Stromal cell of bone marrow (primary cell): Measurements from ENCODE around the gene MSTO1.
"Not testable (repeated sequence)": the region's sequence is repeated elsewhere in the genome, so short reads cannot be mapped to it uniquely, and the experiment has no call there.

Experiments used
- DNase-seq: peaks from one replicate; pipeline ENCODE4 v3.0.0-alpha.2; 2012; ENCODE audit warnings: low read depth

MSTO1 gene

DNA sequence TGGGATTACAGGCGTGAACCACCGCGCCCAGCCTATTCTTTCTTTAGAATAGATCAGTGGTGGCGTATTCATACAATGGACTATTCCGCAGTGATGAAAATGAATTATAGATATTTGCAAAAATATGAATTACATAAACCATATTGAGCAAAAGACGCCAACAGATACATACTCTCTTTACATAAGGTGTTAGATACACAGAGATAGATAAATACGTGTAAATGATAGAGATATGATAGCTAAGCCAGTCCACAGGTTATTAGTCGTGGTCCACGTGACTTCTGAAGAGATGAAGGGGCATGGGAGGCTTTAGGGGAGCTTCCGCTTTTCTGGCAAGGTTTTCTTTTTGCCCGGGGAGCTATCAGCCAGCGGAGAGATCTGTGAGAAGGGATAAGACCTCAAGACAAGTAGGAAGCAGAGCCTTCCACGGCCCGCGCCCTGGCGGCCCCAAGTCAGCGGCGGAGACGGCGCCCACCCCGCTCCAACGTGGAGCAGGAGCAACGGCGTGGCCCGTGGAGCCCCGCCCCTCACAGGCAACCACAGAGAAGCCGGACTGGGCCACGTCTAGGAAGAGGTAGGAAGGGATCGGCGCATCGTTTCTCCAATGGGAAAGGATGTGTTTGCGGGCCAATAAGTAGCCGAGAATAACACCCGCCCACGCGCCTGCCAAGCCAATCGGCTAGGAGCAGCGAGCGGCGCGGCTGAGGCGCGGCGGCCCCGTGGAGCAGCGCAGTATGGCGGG lies at the start of gene MSTO1:
Gene MSTO1, plus strand, starts transcription at position 704 of the 742 bp plus-strand sequence. Its CDS starts 31 bp downstream, at position 735.
- DNase-seq, result peak; percentile 96

DNA sequence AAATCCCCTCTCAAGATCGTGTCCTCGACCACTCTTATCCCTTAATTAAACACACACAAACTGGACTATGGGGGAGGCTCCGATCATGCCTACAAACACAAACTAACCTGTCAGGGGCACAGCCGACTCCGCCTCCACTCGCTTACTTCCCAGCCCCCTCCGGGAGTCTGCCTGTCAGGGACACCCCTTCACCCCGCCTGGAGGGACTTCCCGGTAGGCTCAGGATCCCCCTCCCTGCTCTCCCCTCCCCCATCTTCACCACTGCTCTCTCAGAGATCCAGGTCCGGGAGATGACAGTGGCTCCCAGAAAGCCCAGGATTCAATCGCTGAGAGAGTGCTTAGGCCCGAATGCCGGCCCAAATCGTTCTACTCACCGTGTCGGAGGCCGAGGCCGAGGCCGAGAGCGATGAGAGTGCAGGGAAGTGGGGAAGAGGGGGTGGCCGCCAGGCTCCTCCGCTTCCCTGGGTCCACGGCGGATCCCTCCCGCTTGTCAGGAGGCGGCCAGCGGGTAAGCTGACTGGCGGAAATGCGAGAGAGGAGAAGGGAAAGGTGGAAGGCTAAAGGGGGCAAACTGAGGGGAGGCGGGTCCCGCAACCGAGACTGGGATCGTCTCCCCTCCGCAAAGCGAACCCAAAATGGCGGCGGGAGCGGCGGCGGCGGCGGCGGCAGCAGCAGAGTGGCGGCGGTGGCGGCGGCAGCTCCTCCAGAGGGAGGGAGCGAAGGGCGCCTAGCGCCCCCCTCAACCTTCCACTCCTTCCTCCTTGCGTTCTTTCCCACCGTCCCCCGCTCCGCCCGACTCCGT lies 48.0 kb upstream of the MSTO1 start:
- DNase-seq, result peak; percentile 21

DNA sequence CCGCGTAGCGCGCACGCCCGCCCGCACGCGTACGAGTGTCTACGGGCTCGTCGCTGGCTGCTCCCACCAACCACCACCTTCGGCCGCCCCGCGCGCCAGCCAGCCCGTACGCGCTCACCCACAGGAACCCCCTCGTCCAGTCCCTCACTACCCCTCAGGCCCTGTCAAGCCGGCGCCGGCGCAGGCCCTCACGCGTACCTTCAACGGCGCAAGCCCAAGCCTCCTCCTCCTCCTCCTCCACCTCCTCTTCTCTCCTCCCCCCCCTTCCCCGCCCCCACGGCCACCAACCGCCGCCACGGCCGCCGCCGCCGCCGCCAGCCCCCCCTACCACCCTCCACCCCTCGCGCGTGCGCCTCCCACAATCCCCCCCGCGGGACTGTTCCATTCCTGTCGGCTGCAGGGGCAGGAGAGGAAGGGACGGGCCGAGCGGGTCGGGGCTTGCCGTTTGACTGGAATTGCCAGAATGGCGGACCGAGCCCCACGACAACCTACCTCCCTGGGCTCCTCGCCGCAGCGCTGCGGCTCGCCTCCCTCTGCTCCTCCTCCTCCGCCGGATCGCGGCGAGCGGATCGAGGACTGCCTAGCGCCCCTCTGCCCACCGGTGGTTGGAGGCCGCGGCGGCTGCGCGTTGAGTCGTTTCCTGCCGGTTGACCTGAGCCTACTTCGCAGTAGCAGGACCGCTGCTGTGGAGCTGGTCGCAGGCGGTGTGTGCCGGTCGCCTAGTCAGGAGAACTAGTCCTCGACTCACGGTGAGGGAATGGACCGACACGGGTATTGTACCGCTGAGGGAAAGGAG lies 47.2 kb upstream of the MSTO1 start, which contains the start of gene ASH1L:
Gene ASH1L, minus strand, starts transcription at position 223 of the 796 bp plus-strand sequence. CDS start 41,284 bp downstream, outside the sequence.
- peak; percentile 91 for DNase-seq

DNA sequence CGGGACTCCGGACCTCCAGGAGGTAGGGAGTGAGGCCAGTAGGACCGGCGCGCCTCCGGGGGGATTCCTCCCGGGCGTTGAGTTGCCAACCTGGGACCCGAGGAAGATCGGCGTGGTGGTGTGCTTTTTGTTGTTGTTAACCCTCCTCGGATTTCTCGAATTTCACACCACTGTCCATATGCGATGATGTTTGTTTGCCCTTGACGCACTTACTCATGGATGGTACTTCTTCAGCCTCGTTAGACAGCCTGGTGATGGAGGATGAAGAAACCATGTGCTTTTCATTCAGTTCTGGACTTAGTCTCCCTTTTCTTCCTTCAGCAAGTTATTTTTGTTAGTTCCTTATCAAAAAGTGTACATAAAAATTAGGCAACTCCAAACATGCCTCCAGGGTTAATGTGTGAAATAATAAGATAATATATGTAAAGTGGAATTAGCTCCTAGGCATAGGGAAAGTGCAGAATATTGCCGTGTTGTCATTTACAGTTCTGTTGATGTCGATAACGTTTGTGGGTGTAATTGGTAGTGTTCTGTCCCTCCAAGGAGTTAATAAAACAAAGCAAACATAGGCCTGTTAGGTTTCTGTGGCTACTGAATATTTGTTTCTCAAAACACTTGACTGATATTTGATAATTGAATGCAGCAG lies 46.5 kb upstream of the MSTO1 start:
- not testable (repeated sequence) for DNase-seq

DNA sequence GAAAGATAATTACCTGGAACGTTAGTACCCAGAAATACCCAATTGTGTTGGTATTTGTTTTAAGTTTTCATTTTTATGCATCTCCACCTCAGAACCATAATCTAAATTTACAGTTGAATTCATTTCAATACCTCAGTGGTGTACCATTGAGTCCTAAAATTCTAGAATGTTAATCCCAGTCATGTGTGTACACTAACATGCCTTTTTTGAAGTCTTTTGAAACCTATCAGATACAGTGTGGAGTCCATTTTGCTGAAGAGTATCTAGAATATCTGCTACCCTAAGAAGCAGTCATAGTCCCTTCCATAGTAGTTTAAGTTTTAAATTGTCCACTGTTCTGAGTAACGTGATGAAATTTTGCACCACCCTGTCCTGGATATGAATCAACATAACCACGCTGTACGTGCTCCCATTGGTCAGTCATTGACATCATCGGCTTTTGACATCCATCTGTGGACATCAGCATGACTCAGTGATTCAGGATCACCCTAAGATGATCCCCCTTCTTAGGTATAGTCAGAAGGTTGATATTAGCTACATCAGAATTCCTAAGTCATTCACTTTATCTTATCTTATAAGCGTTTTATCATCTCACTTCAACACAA lies 39.9 kb upstream of the MSTO1 start:
- DNase-seq, result peak; percentile 21

DNA sequence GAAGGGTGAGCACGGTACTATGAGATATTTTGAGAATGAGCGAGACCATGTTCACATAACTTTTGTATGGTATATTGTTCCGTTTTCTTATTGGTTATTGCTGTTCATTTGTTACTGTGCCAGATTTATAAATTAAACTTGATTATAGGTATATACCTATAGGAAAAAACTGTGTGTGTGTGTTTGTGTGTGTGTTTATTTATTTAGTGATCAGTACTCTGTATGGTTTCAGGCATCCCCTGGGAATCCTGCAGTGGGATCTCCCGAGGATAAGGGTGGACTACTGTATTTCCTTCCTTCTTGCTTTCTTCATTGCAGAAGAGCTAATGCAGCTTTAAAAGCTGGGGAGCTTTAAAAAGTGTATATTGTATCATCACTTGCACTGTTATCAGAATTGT lies 39.4 kb upstream of the MSTO1 start:
- no peak for DNase-seq

DNA sequence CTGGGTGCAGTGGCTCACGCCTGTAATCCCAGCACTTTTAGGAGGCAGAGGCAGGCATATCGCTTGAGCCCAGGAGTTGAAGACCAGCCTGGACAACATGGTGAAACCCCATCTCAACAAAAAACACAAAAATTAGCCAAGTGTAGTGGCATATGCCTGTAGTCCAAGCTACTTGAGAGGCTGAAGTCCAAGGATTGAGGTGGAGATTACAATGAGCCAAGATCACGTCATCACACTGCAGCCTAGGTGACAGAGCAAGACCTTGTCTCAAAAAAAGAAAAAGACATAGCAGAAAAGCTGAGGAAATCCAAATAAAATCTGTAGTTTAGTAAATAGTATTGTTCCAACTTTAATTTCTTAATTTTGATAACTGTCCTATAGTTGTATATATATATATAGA lies 35.9 kb upstream of the MSTO1 start:
- DNase-seq, result no peak

DNA sequence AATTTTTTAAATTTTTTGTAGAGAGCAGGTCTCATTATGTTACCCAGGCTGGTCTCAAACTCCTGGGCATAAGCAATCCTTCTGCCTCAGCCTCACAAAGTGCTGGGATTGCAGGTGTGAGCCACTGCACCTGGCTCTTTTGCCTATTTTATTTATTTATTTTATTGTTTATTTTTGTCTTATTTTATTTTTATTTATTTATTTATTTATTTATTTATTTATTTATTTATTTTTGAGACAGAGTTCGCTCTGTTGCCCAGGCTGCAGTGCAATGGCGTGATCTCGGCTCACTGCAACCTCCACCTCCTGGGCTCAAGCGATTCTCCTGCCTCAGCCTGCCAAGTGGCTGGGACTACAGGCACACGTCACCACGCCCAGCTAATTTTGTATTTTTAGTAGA lies 34.4 kb upstream of the MSTO1 start:
- not testable (repeated sequence) for DNase-seq

DNA sequence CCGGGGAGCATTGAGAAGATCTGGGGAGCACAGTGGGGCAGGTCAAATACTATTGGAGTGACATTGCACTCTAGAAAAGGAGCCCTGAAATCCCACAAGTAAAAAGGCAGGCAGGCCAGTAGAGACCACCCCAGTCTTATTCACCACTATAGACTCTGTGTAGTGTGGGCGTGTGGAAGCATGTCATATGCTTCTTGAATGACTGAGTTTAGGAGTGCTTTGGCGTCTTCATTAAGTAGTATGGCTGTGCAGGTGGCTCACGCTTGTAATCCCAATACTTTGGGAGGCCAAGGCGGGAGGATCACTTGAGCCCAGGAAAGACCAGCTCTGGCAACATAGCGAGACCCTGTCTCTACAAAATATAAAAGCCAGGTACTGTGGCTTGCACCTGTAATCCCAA lies 26.2 kb upstream of the MSTO1 start:
- not testable (repeated sequence) for DNase-seq

DNA sequence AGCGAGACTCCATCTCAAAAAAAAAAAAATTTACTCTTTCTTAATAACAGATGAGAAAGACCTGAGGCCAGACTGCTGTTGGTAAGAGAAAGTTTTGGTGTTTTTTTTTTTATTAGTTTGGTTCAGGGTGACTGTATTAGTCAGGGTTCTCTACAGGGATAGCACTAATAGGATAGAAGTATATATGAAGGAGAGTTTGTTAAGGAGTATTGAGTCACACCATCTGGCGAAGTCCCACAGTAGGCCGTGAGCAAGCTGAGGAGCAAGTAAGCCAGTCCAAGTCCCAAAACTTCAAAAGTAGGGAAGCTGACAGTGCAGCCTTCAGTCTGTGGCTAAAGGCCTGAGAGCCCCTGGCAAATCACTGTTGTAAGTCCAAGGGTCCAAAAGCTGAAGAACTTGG lies 20.7 kb upstream of the MSTO1 start:
- DNase-seq, result not testable (repeated sequence)

DNA sequence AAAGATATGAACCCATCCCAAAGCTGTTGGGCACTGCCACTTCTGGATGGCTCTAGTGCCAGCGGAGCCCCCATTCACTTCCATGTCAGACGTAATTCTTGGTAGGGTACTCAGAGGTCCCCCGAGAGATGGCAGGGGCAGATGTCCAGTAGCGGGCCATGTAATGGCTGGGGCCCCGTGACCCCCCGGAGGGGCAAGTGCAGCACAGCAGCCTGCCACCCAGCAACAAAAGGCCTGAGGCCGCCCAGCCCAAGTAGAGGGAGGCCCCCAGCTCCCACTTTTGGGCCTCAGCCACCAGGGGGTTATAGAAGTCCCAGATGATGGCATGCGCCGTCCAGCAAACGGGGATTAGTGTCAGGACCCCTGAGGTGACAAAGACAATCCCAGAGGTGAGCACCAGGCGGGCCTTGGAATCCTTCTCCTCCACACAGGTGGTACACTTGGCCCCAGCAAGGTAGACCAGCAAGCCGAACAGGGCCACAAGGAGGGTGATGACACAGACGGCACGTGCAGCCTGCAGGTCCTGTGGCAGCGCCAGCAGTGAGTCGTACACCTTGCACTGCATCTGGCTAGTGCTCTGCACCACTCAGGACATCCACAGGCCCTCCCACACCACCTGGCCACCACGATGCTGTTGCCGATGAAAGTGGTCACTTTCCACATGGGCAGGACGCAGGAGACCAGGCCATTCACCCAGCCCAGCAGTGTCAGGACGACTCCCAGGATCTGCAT lies 19.3 kb upstream of the MSTO1 start:
- DNase-seq, result not testable (repeated sequence)

DNA sequence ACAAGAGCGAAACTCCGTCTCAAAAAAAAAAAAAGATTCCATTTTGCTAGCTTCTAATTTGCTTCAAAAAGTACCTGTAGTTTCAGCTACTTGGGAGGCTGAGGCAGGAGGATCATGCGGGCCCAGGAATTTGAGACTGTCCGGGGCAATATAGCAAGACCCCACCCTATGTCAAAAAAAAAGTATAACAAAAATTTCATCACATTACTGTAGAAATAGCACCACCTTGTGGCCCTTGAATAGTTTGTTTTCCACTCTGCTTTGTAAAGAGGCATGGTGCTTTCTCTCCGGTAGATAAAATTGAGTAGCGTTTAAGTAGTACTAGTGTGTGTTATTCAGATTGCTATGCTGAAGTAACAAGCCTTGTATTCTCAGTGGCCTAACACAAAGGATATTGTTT lies 18.2 kb upstream of the MSTO1 start:
- DNase-seq, result peak; percentile 47

DNA sequence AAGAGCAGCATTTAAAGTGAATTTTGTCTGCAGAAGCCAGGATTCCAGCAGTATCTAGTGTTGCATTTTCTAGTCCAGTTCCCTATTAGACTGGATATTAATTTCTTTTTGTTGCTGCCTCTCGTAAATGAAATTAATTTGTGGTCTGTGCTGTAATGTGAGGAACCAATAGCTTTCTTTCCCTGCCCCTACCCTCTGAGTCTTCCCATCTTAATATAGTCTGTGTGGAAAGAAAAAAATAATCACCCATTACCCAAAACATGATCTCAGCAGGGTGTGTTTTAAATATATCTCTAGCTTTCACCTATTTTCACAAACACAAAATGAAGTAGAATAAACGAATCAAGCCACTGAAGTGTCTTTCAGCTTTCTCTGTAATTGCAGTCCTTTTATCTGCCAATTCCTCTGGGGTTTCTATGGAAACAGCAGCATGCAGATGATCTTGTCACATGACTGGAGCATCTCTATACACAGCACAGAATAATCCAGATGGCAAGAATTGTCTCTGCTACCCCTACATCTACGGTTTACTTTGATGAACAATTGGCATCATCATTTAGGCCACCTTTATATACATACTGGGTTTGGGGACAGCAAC lies 14.0 kb upstream of the MSTO1 start:
- not testable (repeated sequence) for DNase-seq

DNA sequence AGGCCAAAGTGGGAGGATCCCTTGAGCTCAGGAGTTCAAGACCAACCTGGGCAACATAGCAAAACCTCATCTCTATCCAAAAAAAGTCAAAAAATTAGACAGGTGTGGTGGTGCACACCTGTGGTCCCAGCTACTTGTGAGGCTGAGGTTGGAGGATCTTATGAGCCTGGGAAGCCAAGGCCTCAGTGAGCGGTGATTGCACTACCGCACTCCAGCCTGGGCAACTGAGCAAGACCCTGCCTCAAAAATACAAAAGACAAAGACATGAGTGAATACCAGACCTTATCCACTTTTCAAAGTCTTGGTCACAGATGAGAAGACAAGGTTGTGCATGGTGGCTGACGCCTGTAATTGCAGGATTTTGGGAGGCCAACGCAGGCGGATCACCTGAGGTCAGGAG lies 13.2 kb upstream of the MSTO1 start:
- DNase-seq, result no peak

DNA sequence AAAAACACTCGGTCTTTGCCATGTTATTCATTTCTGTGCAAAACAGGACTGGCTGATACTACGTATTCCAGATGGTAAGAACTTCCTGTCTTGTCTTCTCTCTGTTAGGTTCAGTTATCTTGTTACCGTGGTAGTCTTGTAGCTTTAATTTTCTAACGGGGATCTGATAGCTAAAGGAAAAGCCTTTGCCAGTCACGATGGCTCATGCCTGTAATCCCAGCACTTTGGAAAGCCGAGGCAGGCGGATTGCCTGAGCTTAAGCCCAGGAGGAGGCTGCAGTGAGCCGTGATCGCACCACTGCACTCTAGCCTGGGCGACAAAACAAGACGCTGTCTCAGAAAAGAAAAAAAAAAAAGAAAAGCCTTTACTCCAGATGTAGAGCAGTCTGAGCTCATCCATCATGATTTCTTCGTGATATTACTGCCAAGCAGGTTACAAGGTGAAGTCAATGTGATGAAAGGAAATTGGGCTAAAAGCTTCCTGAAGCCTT lies 11.1 kb upstream of the MSTO1 start:
- peak; percentile 28 for DNase-seq

DNA sequence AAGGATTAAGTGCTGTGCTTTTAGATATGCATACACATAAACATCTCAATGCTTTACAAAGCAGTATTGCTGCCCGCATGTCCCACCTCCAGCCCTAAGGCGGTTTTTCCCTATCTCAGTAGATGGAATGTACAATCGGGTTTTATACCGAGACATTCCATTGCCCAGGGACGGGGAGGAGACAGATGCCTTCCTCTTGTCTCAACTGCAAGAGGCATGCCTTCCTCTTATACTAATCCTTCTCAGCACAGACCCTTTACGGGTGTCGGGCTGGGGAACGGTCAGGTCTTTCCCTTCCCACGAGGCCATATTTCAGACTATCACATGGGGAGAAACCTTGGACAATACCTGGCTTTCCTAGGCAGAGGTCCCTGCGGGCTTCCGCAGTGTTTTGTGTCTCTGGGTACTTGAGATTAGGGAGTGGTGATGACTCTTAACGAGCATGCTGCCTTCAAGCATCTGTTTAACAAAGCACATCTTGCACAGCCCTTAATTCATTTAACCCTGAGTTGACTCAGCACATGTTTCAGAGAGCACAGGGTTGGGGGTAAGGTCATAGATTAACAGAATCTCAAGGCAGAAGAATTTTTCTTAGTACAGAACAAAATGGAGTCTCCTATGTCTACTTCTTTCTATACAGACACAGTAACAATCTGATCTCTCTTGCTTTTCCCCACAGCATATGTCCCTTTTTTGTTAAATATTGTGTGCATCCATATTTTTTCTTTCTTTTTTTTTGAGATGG lies 10.0 kb upstream of the MSTO1 start:
- DNase-seq, result not testable (repeated sequence)

DNA sequence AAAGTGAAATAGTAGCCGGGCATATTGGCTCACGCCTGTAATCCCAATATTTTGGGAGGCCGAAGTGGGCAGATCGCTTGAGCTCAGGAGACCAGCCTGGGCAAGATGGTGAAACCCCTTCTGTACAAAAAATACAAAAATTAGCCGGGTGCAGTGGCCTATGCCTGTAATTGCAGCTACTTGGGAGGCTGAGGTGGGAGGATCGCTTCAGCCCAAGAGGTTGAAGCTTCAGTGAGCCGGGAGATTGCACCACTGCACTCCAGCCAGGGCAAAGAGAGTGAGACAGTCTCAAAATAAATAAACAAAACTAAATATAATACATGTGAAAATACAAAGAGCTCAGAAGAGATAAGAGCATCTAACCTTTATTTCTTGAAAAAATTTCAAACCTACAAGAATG lies 2.3 kb upstream of the MSTO1 start:
- no peak for DNase-seq

DNA sequence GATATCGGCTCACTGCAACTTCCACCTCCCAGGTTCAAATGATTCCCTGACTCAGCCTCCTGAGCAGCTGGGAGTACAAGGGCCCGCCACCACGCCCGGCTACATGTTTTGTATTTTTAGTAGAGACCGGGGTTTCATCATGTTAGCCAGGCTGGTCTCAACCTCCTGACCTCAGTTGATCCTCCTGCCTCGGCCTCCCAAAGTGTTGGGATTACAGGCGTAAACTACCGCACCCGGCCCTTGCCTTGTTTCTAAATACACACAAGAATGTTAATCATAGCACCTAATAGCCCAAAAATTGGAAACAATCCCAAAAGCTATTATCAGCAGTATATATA lies 1.2 kb upstream of the MSTO1 start:
- DNase-seq, result no peak

DNA sequence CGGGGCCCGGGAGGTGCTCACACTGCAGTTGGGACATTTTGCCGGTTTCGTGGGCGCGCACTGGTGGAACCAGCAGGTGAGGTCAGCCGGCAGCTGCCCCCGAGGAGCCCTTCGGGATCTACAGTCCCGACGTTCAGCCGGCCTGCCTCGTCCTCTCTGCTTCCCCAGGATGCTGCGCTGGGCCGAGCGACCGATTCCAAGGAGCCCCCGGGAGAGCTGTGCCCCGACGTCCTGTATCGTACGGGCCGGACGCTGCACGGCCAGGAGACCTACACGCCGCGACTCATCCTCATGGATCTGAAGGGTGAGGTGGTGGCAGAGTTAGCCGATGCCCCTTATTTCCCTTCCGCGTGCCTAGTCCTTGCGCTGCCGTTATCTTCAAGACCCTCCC lies 234 bp downstream of the MSTO1 start:
- DNase-seq, result not testable (repeated sequence)

DNA sequence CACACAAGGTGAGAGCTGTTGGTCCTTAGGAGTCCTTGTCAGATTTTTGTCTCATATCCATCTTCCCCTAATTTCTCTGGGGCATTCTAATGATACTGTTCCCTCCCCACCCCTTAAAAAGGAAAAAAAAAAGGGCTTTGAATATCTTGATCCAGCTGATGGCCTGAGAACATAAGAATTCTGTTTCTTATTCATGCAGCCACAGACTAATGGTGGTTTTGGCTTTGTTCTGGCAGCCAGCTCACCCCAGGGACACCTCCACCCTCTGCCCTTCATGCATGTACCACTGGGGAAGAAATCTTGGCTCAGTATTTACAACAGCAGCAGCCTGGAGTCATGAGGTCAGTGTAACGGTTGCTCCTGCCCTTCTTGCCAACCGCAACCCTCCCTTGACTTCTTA lies 3.2 kb downstream of the MSTO1 start:
- peak; percentile 25 for DNase-seq
